Left ventricle myocardium inferior (tissue), 1 donor: Measurements from ENCODE around the gene IL12RB1. TPM values are rescaled to one million over a fixed set of nuclear protein-coding genes. Genes with fewer than 3 reads are reported as not detected.

ENCODE experiments used
- DNase-seq: peaks from one replicate; pipeline ENCODE4 v3.0.0-alpha.2; 2020
- H3K27ac ChIP-seq: fragments of 200-600 bp; replicated peaks from 2 replicates; pipeline ENCODE4 v1.8.0; 2021
- H3K27me3 ChIP-seq: fragments of 200-600 bp; 2 replicates; pipeline ENCODE4 v1.8.0; 2021; ENCODE audit warnings: low read depth
- H3K36me3 ChIP-seq: fragments of 200-600 bp; 2 replicates; pipeline ENCODE4 v1.8.0; 2021
- H3K4me1 ChIP-seq: fragments of 200-600 bp; 2 replicates; pipeline ENCODE4 v1.8.0; 2021
- H3K4me3 ChIP-seq: fragments of 200-600 bp; 2 replicates; pipeline ENCODE4 v1.8.0; 2021; ENCODE audit warnings: mild to moderate bottlenecking, moderate library complexity
- H3K9me3 ChIP-seq: fragments of 200-600 bp; replicated peaks from 2 replicates; pipeline ENCODE4 v1.8.0; 2021
- intact Hi-C: fragments of 100-400 bp; cut with micrococcal nuclease; formaldehyde crosslinking; loops from one replicate; pipeline ENCODE4 v1.11.0; 2022
- total RNA-seq: library from RNA; stranded (reverse); fragmentation: NEBNext Ultra II Directional; extraction: Animal tissue kit (Norgen Biotek cat#: 25700); gene quantifications from one replicate; pipeline ENCODE4 v1.2.1, GENCODE V29; 2021
- TF ChIP-seq, protein P1 (sequence below): fragments of 200-600 bp; IDR thresholded peaks from 2 replicates; pipeline ENCODE4 v1.8.0; 2021; ENCODE audit warnings: antibody characterized with exemption, mild to moderate bottlenecking, borderline replicate concordance
- donor health status: DM: no; HTN: yes; CAD: no; lungs with severe emphysema.

Gene IL12RB1
- total RNA-seq, 1 donor from 2014 or later = 0.44 TPM

GRCh38 chr19:18070181-18070580 lies 16.6 kb downstream of the IL12RB1 start:
- intact Hi-C loops = no loop called here
- Histone ChIP-seq H3K4me1 (no peaks in the 10 kb centered on the region), H3K9me3 (no peaks in the 10 kb centered on the region), H3K36me3 (no peaks in the 10 kb centered on the region), H3K4me3 (no peak overlapping the region), H3K27me3 (peaks cover 60% of the 10 kb centered on the region), H3K27ac (no peak overlapping the region)
- no peak for DNase-seq
- TF ChIP-seq, protein P1, sequence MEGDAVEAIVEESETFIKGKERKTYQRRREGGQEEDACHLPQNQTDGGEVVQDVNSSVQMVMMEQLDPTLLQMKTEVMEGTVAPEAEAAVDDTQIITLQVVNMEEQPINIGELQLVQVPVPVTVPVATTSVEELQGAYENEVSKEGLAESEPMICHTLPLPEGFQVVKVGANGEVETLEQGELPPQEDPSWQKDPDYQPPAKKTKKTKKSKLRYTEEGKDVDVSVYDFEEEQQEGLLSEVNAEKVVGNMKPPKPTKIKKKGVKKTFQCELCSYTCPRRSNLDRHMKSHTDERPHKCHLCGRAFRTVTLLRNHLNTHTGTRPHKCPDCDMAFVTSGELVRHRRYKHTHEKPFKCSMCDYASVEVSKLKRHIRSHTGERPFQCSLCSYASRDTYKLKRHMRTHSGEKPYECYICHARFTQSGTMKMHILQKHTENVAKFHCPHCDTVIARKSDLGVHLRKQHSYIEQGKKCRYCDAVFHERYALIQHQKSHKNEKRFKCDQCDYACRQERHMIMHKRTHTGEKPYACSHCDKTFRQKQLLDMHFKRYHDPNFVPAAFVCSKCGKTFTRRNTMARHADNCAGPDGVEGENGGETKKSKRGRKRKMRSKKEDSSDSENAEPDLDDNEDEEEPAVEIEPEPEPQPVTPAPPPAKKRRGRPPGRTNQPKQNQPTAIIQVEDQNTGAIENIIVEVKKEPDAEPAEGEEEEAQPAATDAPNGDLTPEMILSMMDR = no peak

DNA sequence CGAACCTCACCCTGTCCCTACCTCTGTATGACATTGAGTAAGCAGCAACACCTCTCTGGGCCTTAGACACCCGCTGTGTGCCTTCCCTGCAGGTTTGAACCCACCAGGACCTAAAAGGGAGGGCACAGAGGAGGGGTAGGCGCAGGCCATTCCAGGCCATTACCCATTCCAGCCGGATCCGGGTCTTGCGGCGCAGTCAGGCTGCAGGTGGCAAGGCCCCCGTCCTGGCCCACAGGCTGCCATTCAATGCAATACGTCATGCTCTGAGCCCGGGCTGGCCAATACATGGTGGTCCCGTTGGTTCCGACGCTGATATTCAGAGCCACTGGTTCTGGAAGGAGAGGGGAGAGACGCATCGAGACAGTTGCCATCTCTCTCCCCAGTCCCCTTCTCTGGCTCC lies 17.4 kb downstream of the IL12RB1 start:
- DNase-seq = no peak
- intact Hi-C loops = no loop called here
- no peaks in the 10 kb centered on the region for H3K4me1 ChIP-seq

DNA sequence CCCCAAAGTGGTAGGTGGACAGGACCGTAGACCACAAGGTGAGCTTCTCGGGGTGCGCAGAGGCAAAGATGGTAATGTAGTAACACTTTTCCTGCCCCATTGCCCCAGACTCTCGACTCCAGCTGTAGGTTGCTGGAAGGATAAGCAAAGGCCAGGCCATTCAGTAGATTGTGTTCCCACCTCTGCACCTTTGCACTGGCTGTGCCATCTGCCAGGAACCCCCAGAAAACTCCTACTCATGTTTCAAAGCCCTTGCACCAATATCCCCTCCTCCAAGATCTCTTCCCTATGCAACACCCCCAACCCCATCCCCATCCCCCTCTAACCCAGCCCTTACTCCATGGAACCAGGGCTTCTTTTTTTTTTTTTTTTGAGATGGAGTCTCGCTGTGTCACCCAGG lies 18.3 kb downstream of the IL12RB1 start:
- no peaks in the 10 kb centered on the region for H3K36me3 ChIP-seq
- intact Hi-C loops = no loop called here
- TF ChIP-seq, protein P1 = no peak
- H3K27me3 ChIP-seq = peaks cover 59% of the 10 kb centered on the region
- DNase-seq = no peak
- no peaks in the 10 kb centered on the region for H3K9me3 ChIP-seq
- H3K4me1 ChIP-seq = no peaks in the 10 kb centered on the region
- no peak overlapping the region for H3K4me3 ChIP-seq
- no peak overlapping the region for H3K27ac ChIP-seq

More for the DNA sequence above, 17.4 kb downstream of the IL12RB1 start:
- Histone ChIP-seq H3K36me3 (no peaks in the 10 kb centered on the region), H3K9me3 (no peaks in the 10 kb centered on the region), H3K4me3 (no peak overlapping the region), H3K27ac (no peak overlapping the region), H3K27me3 (peaks cover 61% of the 10 kb centered on the region)
- TF ChIP-seq, protein P1 = no peak

- Histone ChIP-seq H3K4me1 (no peaks in the 10 kb centered on the region), H3K4me3 (no peak overlapping the region), H3K27ac (no peak overlapping the region), H3K27me3 (peaks cover 50% of the 10 kb centered on the region), H3K9me3 (no peaks in the 10 kb centered on the region), H3K36me3 (no peaks in the 10 kb centered on the region)
- intact Hi-C loops = no loop called here
- no peak for DNase-seq
- TF ChIP-seq, protein P1 = no peak
These were observed 21.6 kb downstream of the IL12RB1 start for GRCh38 chr19:18065173-18065495.

- no peak for DNase-seq
- Histone ChIP-seq H3K27ac (no peak overlapping the region), H3K9me3 (no peaks in the 10 kb centered on the region), H3K27me3 (peaks cover 34% of the 10 kb centered on the region), H3K36me3 (no peaks in the 10 kb centered on the region), H3K4me1 (peaks cover 4% of the 10 kb centered on the region), H3K4me3 (no peak overlapping the region)
- intact Hi-C loops = no loop called here
- TF ChIP-seq, protein P1 = no peak
These were observed 23.3 kb downstream of the IL12RB1 start for GRCh38 chr19:18063463-18063862.

DNA sequence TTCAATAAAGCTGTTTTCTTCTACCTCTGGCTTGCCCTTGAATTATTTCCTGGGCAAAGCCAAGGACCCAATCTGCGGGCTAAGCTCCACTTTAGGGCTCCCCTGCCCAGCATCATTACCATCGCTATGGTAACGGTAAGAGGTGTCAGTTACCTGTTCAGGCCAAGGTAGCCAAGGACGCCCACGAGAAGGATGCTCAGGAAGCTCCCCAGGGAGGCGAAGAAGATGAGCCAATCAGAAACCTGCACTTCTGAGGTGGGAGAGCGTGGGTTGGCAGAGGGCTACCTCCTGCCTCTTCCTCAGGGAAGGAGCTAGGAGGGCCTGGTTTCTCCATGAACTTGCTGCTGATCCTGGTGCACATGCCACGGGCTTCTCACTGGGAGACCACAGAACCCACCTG lies 24.7 kb downstream of the IL12RB1 start:
- H3K4me1 ChIP-seq = peaks cover 15% of the 10 kb centered on the region
- H3K9me3 ChIP-seq = no peaks in the 10 kb centered on the region
- intact Hi-C loops = no loop called here
- no peak overlapping the region for H3K27ac ChIP-seq
- no peak overlapping the region for H3K4me3 ChIP-seq
- peaks cover 30% of the 10 kb centered on the region for H3K27me3 ChIP-seq
- no peaks in the 10 kb centered on the region for H3K36me3 ChIP-seq
- DNase-seq = no peak
- TF ChIP-seq, protein P1 = no peak
